ENCODE data around the gene RELN.

DNA sequence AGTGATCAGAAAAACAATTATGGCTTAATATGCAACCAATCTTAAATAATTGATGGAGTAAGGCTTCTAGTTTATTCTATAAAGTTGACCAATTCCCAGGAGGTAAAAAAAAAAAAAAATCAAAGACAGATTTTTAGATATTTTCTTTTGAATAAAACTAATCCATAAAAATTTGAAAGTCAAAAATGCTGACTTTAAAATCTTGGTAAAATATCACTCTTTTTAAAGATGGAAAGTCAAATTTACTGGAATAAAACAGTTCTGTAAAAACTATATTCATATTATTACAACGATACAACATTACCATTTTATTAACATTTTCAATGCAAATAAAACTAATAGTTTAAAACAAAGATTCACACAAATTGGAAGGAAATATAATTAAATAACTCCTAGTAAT is 5.4 kb downstream of the RELN start:
- TF ChIP-seq, protein P1, sequence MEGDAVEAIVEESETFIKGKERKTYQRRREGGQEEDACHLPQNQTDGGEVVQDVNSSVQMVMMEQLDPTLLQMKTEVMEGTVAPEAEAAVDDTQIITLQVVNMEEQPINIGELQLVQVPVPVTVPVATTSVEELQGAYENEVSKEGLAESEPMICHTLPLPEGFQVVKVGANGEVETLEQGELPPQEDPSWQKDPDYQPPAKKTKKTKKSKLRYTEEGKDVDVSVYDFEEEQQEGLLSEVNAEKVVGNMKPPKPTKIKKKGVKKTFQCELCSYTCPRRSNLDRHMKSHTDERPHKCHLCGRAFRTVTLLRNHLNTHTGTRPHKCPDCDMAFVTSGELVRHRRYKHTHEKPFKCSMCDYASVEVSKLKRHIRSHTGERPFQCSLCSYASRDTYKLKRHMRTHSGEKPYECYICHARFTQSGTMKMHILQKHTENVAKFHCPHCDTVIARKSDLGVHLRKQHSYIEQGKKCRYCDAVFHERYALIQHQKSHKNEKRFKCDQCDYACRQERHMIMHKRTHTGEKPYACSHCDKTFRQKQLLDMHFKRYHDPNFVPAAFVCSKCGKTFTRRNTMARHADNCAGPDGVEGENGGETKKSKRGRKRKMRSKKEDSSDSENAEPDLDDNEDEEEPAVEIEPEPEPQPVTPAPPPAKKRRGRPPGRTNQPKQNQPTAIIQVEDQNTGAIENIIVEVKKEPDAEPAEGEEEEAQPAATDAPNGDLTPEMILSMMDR (optimal IDR thresholded peaks at IDR 0.05 in 1 of 3, IDR thresholded peaks at IDR 0.05 in 1 of 3, conservative IDR thresholded peaks at IDR 0.05 in 1 of 3; ENCODE audit: extremely low read depth in 1 of 3, insufficient read depth in 2 of 3, low read length in 3 of 3): no peak
- no peak for TF ChIP-seq EZH2 (IDR thresholded peaks at IDR 0.05; ENCODE audit: low read length)

Measured in keratinocyte (primary cell).